ENCODE data around the gene ANKS1A.
"Not testable (repeated sequence)": the region's sequence is repeated elsewhere in the genome, so short reads cannot be mapped to it uniquely, and the experiment has no call there.

Gene ANKS1A

GRCh38 chr6:34884996-34885395 is 4.1 kb upstream of the ANKS1A start:
- DNase-seq, result no peak

GRCh38 chr6:34885837-34886236 is 3.2 kb upstream of the ANKS1A start:
- not testable (repeated sequence) for DNase-seq

- DNase-seq, result peak; percentile 96
Measured at GRCh38 chr6:34887753-34888513, 1.1 kb upstream of the ANKS1A start, which contains the start of gene TAF11. Gene TAF11 (minus strand): TSS chr6:34888042. CDS start chr6:34887957, 85 bp downstream.

GRCh38 chr6:34888514-34888856 is 570 bp upstream of the ANKS1A start:
- DNase-seq, result no peak

GRCh38 chr6:34890533-34890925 is 1.5 kb downstream of the ANKS1A start:
- no peak for DNase-seq

- no peak for DNase-seq
Measured at GRCh38 chr6:34891296-34891695, 2.2 kb downstream of the ANKS1A start.

- no peak for DNase-seq
Measured at GRCh38 chr6:34894693-34895092, 5.6 kb downstream of the ANKS1A start.

GRCh38 chr6:34897130-34897529 is 8.1 kb downstream of the ANKS1A start:
- DNase-seq, result no peak

GRCh38 chr6:34897716-34898115 is 8.7 kb downstream of the ANKS1A start:
- DNase-seq, result no peak

GRCh38 chr6:34899748-34900147 is 10.7 kb downstream of the ANKS1A start:
- DNase-seq, result not testable (repeated sequence)

GRCh38 chr6:34900321-34901031 is 11.4 kb downstream of the ANKS1A start:
- no peak for DNase-seq

- DNase-seq, result no peak
Measured at GRCh38 chr6:34901930-34902329, 12.9 kb downstream of the ANKS1A start.

- no peak for DNase-seq
Measured at GRCh38 chr6:34904990-34905613, 16.0 kb downstream of the ANKS1A start.

- DNase-seq, result no peak
Measured at GRCh38 chr6:34906826-34907225, 17.8 kb downstream of the ANKS1A start.

GRCh38 chr6:34908194-34908593 is 19.1 kb downstream of the ANKS1A start:
- no peak for DNase-seq

GRCh38 chr6:34909320-34909883 is 20.3 kb downstream of the ANKS1A start:
- DNase-seq, result no peak

GRCh38 chr6:34911822-34912221 is 22.8 kb downstream of the ANKS1A start:
- no peak for DNase-seq

GRCh38 chr6:34912715-34913464 is 23.8 kb downstream of the ANKS1A start:
- no peak for DNase-seq

- no peak for DNase-seq
Measured at GRCh38 chr6:34914358-34914757, 25.3 kb downstream of the ANKS1A start.

GRCh38 chr6:34916348-34916967 is 27.4 kb downstream of the ANKS1A start:
- no peak for DNase-seq

- no peak for DNase-seq
Measured at GRCh38 chr6:34917626-34918285, 28.7 kb downstream of the ANKS1A start.

GRCh38 chr6:34919651-34920050 is 30.6 kb downstream of the ANKS1A start:
- DNase-seq, result no peak
